ENCODE results near the gene ZNF512B. TPM values are rescaled to one million over a fixed set of nuclear protein-coding genes. Genes with fewer than 3 reads are reported as not detected.

ZNF512B gene
- total RNA-seq, 2 donors from 2014 or later: 23.7 to 26.8 TPM

- Histone ChIP-seq H3K27me3 (ENCODE audit: control insufficient read depth, insufficient read depth, low read length, poor library complexity, severe bottlenecking) (no peaks in the 10 kb centered on the region), H3K9me3 (ENCODE audit: control insufficient read depth, low read length) (peaks cover 14% of the 10 kb centered on the region), H3K4me3 (ENCODE audit: low read length) (no peak overlapping the region), H3K36me3 (ENCODE audit: control insufficient read depth, insufficient read depth, low read length) (peaks cover 77% of the 10 kb centered on the region), H3K4me1 (ENCODE audit: control insufficient read depth, insufficient read depth, low read length) (no peaks in the 10 kb centered on the region), H3K9ac (ENCODE audit: extremely low read depth, low read length, poor library complexity, severe bottlenecking) (no peak overlapping the region), H3K27ac (ENCODE audit: low read depth, low read length) (no peak overlapping the region)
- no peak for TF ChIP-seq CTCF (conservative IDR thresholded peaks at IDR 0.05)
- no peak overlapping the region for H3K27ac Mint-ChIP-seq
- peaks cover 11% of the 10 kb centered on the region for H3K9me3 Mint-ChIP-seq
- no peaks in the 10 kb centered on the region for H3K4me1 Mint-ChIP-seq
- no peak for DNase-seq
- WGBS, 2 experiments (ENCODE audit: insufficient coverage in 1 of 2, insufficient read length in 1 of 2): 93 to 96% methylated on average over 1 to 3 of the region's 3 CpGs
- H3K4me3 Mint-ChIP-seq: no peak overlapping the region
- H3K36me3 Mint-ChIP-seq (ENCODE audit: low read depth): peaks cover 81% of the 10 kb centered on the region
- no peaks in the 10 kb centered on the region for H3K27me3 Mint-ChIP-seq (ENCODE audit: insufficient read depth)
Measured at GRCh38 chr20:64006902-64007301, 37.2 kb upstream of the ZNF512B start.

- no peaks in the 10 kb centered on the region for H3K27me3 ChIP-seq (ENCODE audit: control insufficient read depth, insufficient read depth, low read length, poor library complexity, severe bottlenecking)
- Mint-ChIP-seq H3K4me3 (no peak overlapping the region), H3K4me1 (no peaks in the 10 kb centered on the region), H3K27ac (no peak overlapping the region), H3K36me3 (ENCODE audit: low read depth) (peaks cover 83% of the 10 kb centered on the region), H3K9me3 (peaks cover 11% of the 10 kb centered on the region), H3K27me3 (ENCODE audit: insufficient read depth) (no peaks in the 10 kb centered on the region)
- peaks cover 14% of the 10 kb centered on the region for H3K9me3 ChIP-seq (ENCODE audit: control insufficient read depth, low read length)
- H3K4me3 ChIP-seq (ENCODE audit: low read length): no peak overlapping the region
- no peak for DNase-seq
- H3K9ac ChIP-seq (ENCODE audit: extremely low read depth, low read length, poor library complexity, severe bottlenecking): no peak overlapping the region
- H3K36me3 ChIP-seq (ENCODE audit: control insufficient read depth, insufficient read depth, low read length): peaks cover 79% of the 10 kb centered on the region
- WGBS, 2 experiments (ENCODE audit: insufficient coverage in 1 of 2, insufficient read length in 1 of 2): 95 to 96% methylated on average over 8 to 10 of the region's 10 CpGs
- H3K27ac ChIP-seq (ENCODE audit: low read depth, low read length): no peak overlapping the region
- no peak for TF ChIP-seq CTCF (conservative IDR thresholded peaks at IDR 0.05)
- no peaks in the 10 kb centered on the region for H3K4me1 ChIP-seq (ENCODE audit: control insufficient read depth, insufficient read depth, low read length)
Measured at GRCh38 chr20:64006490-64006889, 36.8 kb upstream of the ZNF512B start.

- no peaks in the 10 kb centered on the region for H3K27me3 ChIP-seq (ENCODE audit: control insufficient read depth, insufficient read depth, low read length, poor library complexity, severe bottlenecking)
- H3K9ac ChIP-seq (ENCODE audit: extremely low read depth, low read length, poor library complexity, severe bottlenecking): no peak overlapping the region
- Mint-ChIP-seq H3K36me3 (ENCODE audit: low read depth) (peaks cover 79% of the 10 kb centered on the region), H3K4me3 (no peak overlapping the region), H3K9me3 (peaks cover 11% of the 10 kb centered on the region), H3K27me3 (ENCODE audit: insufficient read depth) (no peaks in the 10 kb centered on the region), H3K27ac (no peak overlapping the region), H3K4me1 (no peaks in the 10 kb centered on the region)
- no peak overlapping the region for H3K4me3 ChIP-seq (ENCODE audit: low read length)
- WGBS, 2 experiments (ENCODE audit: insufficient coverage in 1 of 2, insufficient read length in 1 of 2): 93 to 97% methylated on average over 6 of the region's 6 CpGs
- no peak for TF ChIP-seq CTCF (conservative IDR thresholded peaks at IDR 0.05)
- H3K4me1 ChIP-seq (ENCODE audit: control insufficient read depth, insufficient read depth, low read length): no peaks in the 10 kb centered on the region
- peaks cover 14% of the 10 kb centered on the region for H3K9me3 ChIP-seq (ENCODE audit: control insufficient read depth, low read length)
- DNase-seq: no peak
- no peak overlapping the region for H3K27ac ChIP-seq (ENCODE audit: low read depth, low read length)
- peaks cover 79% of the 10 kb centered on the region for H3K36me3 ChIP-seq (ENCODE audit: control insufficient read depth, insufficient read depth, low read length)
Measured at GRCh38 chr20:64005394-64005793, 35.7 kb upstream of the ZNF512B start.

All from endodermal cell (in vitro differentiated cells).